Ovary (tissue), 3 donors: ENCODE measurements around the gene ZKSCAN3.

Source experiments
- POLR2A ChIP-seq: fragments of 450-650 bp; IDR thresholded peaks from one replicate; pipeline ENCODE4 v1.6.1; 2017; ENCODE audit warnings: antibody characterized with exemption, mild to moderate bottlenecking, moderate library complexity
- TF ChIP-seq, protein P1 (sequence below), 3 donors: fragments of 450-650 bp in 2 of 3; fragments of 200-600 bp in 1 of 3; IDR thresholded peaks; one replicate each; pipeline versions ENCODE4 v1.5.1 to v1.8.0; 2016 to 2022; ENCODE audit warnings: antibody characterized with exemption in 3 of 3, mild to moderate bottlenecking in 1 of 3
- donor health status: DM: no; HTN: no; CAD: no.

DNA sequence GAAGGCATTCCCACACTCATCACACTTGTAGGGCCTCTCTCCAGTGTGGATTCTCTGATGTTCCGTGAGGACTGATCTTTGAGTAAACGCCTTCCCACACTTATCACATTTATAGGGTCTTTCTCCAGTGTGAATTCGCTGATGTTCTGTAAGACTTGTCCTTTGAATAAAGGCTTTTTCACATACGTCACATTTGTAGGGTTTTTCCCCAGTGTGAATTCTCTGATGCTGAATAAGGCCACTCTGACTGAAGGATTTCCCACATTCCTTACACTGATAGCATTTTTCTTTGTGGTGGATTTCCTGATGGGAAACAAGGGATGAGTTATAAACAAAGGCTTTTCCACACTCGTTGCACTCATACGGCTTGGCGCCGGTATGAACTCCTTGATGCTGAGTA, 40.9 kb downstream of the ZKSCAN3 start:
- TF ChIP-seq, protein P1, sequence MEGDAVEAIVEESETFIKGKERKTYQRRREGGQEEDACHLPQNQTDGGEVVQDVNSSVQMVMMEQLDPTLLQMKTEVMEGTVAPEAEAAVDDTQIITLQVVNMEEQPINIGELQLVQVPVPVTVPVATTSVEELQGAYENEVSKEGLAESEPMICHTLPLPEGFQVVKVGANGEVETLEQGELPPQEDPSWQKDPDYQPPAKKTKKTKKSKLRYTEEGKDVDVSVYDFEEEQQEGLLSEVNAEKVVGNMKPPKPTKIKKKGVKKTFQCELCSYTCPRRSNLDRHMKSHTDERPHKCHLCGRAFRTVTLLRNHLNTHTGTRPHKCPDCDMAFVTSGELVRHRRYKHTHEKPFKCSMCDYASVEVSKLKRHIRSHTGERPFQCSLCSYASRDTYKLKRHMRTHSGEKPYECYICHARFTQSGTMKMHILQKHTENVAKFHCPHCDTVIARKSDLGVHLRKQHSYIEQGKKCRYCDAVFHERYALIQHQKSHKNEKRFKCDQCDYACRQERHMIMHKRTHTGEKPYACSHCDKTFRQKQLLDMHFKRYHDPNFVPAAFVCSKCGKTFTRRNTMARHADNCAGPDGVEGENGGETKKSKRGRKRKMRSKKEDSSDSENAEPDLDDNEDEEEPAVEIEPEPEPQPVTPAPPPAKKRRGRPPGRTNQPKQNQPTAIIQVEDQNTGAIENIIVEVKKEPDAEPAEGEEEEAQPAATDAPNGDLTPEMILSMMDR (IDR thresholded peaks at IDR 0.05): no peak
- TF ChIP-seq POLR2A: no peak
